Osteoblast (primary cell): ENCODE measurements around the gene TFRC. TPM values are rescaled to one million over a fixed set of nuclear protein-coding genes. Genes with fewer than 3 reads are reported as not detected.

Source experiments
- DNase-seq: peaks from one replicate; pipeline ENCODE4 v3.0.0; 2011; ENCODE audit warnings: low spot score, mixed read lengths; ENCODE audit not compliant: insufficient read length; ENCODE audit errors: missing footprints
- H2AFZ ChIP-seq: 2 replicates; pipeline ENCODE4 v1.6.0; 2011; ENCODE audit warnings: mild to moderate bottlenecking, low read length
- H3K27ac ChIP-seq: 2 replicates; pipeline ENCODE4 v1.5.1; 2011; ENCODE audit warnings: mild to moderate bottlenecking, low read depth, low read length, moderate library complexity
- H3K27me3 ChIP-seq: 2 replicates; pipeline ENCODE4 v1.6.0; 2012; ENCODE audit warnings: mild to moderate bottlenecking, control low read depth, inconsistent platforms, low read length, moderate library complexity; ENCODE audit not compliant: insufficient read depth
- H3K36me3 ChIP-seq: 2 replicates; pipeline ENCODE4 v1.5.1; 2011; ENCODE audit warnings: mild to moderate bottlenecking, low read length, control low read depth, moderate library complexity; ENCODE audit not compliant: insufficient read depth
- H3K4me1 ChIP-seq: 2 replicates; pipeline ENCODE4 v1.5.1; 2011; ENCODE audit warnings: mild to moderate bottlenecking, low read length, control low read depth, moderate library complexity; ENCODE audit not compliant: insufficient read depth
- H3K4me2 ChIP-seq: 2 replicates; pipeline ENCODE4 v1.6.0; 2011; ENCODE audit warnings: mild to moderate bottlenecking, low read length; ENCODE audit not compliant: insufficient read depth
- H3K4me3 ChIP-seq: fragments of 200-600 bp; sonication (generic); 3 replicates; pipeline ENCODE4 v1.5.1; 2012; ENCODE audit warnings: mild to moderate bottlenecking, low read length, inconsistent platforms; ENCODE audit not compliant: insufficient read depth
- H3K79me2 ChIP-seq: 2 replicates; pipeline ENCODE4 v1.6.0; 2012; ENCODE audit warnings: mild to moderate bottlenecking, low read length, control low read depth, inconsistent platforms; ENCODE audit not compliant: insufficient read depth
- H3K9me3 ChIP-seq: 2 replicates; pipeline ENCODE4 v1.5.1; 2011; ENCODE audit warnings: low read depth, low read length, control low read depth
- H4K20me1 ChIP-seq: 2 replicates; pipeline ENCODE4 v1.6.0; 2012; ENCODE audit warnings: mild to moderate bottlenecking, low read length, control low read depth; ENCODE audit not compliant: insufficient read depth
- total RNA-seq: library from RNA; depleted of rRNA; stranded (reverse); fragments of >200 nt; gene quantifications from 2 replicates; pipeline ENCODE4 v1.2.3, GENCODE V29; 2012
- TF ChIP-seq, protein P1 (sequence below): IDR thresholded peaks from 2 replicates; pipeline ENCODE4 v1.5.1; 2011; ENCODE audit warnings: mild to moderate bottlenecking, low read depth, low read length, moderate library complexity; ENCODE audit errors: extremely low read depth

The TFRC gene
- total RNA-seq, 1 donor = 139 TPM

GRCh38 chr3:196016485-196016884 is 65.4 kb downstream of the TFRC start:
- peaks cover 11% of the 10 kb centered on the region for H3K4me1 ChIP-seq
- peak; percentile 89 for DNase-seq
- H4K20me1 ChIP-seq = no peaks in the 10 kb centered on the region
- no peak overlapping the region for H3K4me3 ChIP-seq
- no peak overlapping the region for H3K27ac ChIP-seq
- H3K79me2 ChIP-seq = no peaks in the 10 kb centered on the region
- no peaks in the 10 kb centered on the region for H3K36me3 ChIP-seq
- H3K9me3 ChIP-seq = no peaks in the 10 kb centered on the region
- TF ChIP-seq, protein P1, sequence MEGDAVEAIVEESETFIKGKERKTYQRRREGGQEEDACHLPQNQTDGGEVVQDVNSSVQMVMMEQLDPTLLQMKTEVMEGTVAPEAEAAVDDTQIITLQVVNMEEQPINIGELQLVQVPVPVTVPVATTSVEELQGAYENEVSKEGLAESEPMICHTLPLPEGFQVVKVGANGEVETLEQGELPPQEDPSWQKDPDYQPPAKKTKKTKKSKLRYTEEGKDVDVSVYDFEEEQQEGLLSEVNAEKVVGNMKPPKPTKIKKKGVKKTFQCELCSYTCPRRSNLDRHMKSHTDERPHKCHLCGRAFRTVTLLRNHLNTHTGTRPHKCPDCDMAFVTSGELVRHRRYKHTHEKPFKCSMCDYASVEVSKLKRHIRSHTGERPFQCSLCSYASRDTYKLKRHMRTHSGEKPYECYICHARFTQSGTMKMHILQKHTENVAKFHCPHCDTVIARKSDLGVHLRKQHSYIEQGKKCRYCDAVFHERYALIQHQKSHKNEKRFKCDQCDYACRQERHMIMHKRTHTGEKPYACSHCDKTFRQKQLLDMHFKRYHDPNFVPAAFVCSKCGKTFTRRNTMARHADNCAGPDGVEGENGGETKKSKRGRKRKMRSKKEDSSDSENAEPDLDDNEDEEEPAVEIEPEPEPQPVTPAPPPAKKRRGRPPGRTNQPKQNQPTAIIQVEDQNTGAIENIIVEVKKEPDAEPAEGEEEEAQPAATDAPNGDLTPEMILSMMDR = no peak
- H3K4me2 ChIP-seq = no peak overlapping the region
- H3K27me3 ChIP-seq = peaks cover 3% of the 10 kb centered on the region
- H2AFZ ChIP-seq = no peak overlapping the region

- TF ChIP-seq, protein P1 = no peak
- Histone ChIP-seq H3K27ac (no peak overlapping the region), H3K9me3 (no peaks in the 10 kb centered on the region), H4K20me1 (no peaks in the 10 kb centered on the region), H3K27me3 (peaks cover 4% of the 10 kb centered on the region), H3K4me1 (peaks cover 11% of the 10 kb centered on the region), H3K79me2 (no peaks in the 10 kb centered on the region), H3K4me3 (no peak overlapping the region), H3K4me2 (no peak overlapping the region), H2AFZ (no peak overlapping the region), H3K36me3 (no peaks in the 10 kb centered on the region)
- no peak for DNase-seq
These were observed 65.8 kb downstream of the TFRC start for GRCh38 chr3:196016059-196016458.

- Histone ChIP-seq H3K4me3 (no peak overlapping the region), H3K4me1 (peaks cover 11% of the 10 kb centered on the region), H3K4me2 (no peak overlapping the region), H3K36me3 (no peaks in the 10 kb centered on the region), H3K9me3 (no peaks in the 10 kb centered on the region), H4K20me1 (no peaks in the 10 kb centered on the region), H3K27me3 (peaks cover 19% of the 10 kb centered on the region), H2AFZ (no peak overlapping the region), H3K79me2 (no peaks in the 10 kb centered on the region), H3K27ac (no peak overlapping the region)
- DNase-seq = no peak
- TF ChIP-seq, protein P1 = no peak
These were observed 68.1 kb downstream of the TFRC start for GRCh38 chr3:196013587-196014487.

DNA sequence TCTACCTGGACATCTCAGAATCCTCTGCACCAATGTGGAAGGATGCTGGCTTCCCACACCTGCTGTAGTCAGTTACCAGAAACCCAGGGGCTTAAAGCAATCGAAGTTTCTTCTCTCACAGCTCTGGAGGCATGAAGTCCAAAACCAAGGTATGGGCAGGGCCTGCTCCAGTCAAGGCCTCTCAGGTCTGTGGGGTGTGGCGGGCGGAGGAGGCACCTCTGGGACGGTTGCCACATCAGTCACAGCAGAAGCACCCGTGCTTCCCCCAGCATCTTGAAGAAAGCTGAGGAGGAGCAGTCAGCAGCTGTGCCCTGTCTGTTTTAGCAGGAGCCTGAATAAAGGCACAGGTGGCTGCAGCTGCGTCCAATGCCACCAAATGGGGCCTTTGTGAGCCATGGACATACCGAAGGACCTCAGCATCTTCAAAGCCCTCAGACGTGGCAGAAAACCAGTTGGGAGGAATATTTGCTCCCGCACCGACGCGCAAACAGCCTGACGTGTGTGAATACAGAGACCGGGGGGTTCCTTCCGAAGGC is 68.9 kb downstream of the TFRC start:
- H3K36me3 ChIP-seq = no peaks in the 10 kb centered on the region
- no peak overlapping the region for H2AFZ ChIP-seq
- peaks cover 26% of the 10 kb centered on the region for H3K27me3 ChIP-seq
- TF ChIP-seq, protein P1 = no peak
- no peak overlapping the region for H3K4me2 ChIP-seq
- no peaks in the 10 kb centered on the region for H3K9me3 ChIP-seq
- no peak overlapping the region for H3K27ac ChIP-seq
- H3K79me2 ChIP-seq = no peaks in the 10 kb centered on the region
- DNase-seq = peak; percentile 70
- no peak overlapping the region for H3K4me3 ChIP-seq
- peaks cover 11% of the 10 kb centered on the region for H3K4me1 ChIP-seq
- H4K20me1 ChIP-seq = no peaks in the 10 kb centered on the region
